HG03575 (cell line): Measurements from ENCODE around the gene BTG3.

Experiments
- ATAC-seq: cut with Tn5 transposase; IDR thresholded peaks from one replicate; pipeline ENCODE4 v1.9.1; 2021; ENCODE audit not compliant: unreplicated experiment, insufficient number of reproducible peaks, low FRiP score; ENCODE audit errors: extremely low read depth

The BTG3 gene

GRCh38 chr21:17598437-17598836 lies 14.3 kb downstream of the BTG3 start:
- ATAC-seq, result peak; percentile 57

DNA sequence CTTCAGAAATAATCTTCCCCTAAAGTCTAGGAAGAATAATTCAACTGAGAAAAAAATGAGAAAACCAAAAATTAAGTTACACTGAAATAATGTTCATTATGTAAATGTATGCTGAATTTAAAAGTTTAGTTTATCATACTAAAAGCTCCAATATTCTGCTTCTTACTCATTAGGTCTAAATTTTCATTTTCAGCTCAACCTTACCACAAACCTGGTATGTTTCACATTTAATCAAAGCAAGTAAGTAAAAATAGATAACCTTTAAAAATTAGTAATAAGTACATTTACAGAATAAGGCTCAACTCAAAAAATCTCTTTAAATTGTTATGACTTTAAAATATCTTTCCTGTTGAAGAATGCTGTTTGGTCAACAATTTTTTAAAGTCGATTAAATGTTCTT lies 15.0 kb downstream of the BTG3 start:
- ATAC-seq, result no peak

DNA sequence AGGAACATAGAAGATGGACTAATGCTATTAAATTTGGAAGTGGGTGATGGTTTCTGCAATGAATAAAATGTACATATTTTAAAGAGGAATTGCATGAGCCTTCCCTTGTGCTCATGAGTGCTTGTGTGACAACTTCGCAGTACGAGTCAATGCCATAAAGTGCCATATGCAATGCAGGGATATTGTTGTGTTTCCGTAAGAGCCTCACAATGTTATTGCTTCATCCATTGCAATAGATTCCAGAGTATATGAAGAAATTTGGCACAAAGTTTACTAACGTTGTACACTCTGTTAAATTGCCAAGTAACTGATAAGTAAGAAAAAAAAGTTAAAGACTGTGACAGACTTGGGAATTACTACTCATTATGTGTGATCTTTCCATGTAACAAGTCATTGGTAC lies 22.3 kb downstream of the BTG3 start:
- ATAC-seq, result no peak

DNA sequence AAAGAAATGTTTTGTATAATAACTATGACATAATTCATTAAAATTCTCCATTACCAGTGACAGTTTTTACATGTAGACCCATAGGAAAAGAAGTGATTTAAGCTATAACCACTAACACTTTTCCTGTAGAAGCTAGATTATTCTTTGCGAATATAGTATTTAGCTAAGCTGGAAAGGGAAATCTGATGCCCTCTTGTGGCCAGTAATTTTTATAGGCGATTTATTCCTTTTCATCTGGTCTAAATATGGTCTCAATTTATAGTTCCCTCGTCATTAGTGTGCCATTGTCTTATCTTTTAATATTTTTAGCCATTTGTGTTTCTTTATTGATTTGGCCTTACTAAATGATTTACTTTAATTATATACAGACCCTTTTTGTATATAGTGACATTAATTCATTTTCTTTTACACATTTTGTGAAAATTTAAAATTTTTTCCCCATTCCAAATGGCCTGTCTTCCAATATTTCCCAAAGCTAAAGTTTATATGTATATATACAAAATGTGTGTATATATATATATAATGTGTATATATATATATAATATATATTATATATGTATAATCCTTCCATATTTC lies 26.7 kb downstream of the BTG3 start:
- no peak for ATAC-seq

- ATAC-seq, result no peak
These were observed 28.8 kb downstream of the BTG3 start for GRCh38 chr21:17583898-17584297.

- ATAC-seq, result no peak
These were observed 32.4 kb downstream of the BTG3 start for GRCh38 chr21:17580319-17580718.

DNA sequence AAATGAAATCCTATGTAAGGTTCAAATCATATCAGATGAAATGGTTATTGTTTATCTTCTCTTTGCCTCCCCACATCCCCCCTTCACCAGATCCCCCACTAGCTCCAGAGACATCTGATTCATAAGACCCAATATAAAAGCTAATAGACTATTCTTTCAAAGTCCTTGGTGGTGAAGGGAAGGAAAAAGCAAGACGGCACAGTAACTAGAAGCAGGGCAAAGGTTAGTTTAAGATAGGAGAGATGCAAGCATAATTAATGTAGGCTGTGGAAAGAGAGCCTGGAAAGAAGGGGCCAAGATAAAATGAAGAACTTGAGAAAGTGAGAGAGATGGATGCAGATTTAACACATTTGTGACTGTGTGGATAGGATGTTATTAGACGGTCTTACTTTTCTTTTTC lies 33.8 kb downstream of the BTG3 start:
- no peak for ATAC-seq

- no peak for ATAC-seq
These were observed 34.5 kb downstream of the BTG3 start for GRCh38 chr21:17578162-17578561.

DNA sequence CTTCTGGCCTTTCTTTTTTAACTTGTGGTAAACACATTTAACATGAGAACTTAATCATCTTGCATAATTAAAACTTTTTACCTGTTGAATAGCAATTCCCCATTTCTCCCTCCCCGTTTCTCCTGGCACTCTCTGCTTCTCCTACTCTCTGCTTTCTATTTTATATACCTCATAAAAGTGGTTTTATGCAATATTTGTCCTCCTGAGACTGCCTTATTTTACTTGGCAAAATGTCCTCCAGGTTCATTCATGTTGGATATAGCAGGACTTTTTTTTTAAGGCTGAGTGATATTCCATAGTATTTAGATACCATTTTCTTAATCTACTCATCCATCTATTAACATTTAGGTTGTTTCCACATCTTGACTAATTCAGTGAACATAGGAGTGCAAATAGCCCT lies 35.0 kb downstream of the BTG3 start:
- no peak for ATAC-seq

DNA sequence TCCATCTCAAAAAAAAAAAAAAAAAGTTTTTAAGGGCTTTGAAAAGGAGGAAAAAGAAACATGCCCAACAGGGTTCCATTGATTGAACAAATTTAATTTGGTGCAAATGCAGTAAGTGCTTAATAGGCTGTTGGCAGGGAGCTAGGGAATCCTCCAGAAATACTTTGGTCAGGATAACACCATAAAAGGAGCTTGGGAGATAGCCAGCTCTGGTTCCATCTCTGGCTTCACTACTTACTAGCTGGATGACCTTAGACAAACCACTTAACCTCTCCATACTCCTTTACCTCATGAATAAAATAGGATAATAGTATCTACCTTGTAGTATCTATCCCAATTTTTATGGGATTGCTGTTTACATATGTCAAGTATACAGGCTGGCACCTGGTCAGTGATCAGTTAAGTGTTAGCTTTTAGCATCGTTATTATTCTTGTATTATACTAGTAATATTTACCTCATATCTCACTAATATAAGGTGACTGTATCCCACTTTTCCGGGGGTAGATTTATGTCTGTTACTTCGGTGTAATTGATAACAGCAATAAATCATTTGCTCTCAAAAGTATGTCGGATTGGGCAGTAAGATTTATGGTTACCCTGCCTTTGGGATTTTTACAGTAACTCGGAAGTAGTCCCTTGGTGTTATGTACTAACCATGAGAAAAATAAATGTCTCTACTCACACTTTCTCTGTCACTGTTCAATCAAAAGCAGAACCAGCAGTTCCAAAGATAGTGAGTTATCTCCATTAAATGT lies 36.4 kb downstream of the BTG3 start:
- ATAC-seq, result no peak

DNA sequence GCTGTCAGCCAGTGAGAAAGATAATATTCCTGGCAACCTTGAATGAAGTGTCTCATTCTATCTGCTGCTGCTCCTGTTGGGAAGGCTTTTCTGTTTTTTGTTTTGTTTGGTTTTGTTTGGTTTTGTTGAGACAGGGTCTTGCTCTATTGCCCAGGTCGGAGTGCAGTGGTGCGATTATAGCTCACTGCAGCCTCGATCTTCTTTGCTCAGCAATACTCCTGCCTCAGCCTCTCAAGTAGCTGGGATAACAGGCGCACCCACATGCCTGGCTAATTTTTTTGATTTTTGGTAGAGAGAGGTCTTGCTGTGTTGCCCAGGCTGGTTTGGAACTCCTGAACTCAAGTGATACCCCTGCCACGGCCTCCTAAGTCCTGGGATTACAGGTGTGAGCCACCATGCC lies 37.6 kb downstream of the BTG3 start:
- ATAC-seq, result no peak

DNA sequence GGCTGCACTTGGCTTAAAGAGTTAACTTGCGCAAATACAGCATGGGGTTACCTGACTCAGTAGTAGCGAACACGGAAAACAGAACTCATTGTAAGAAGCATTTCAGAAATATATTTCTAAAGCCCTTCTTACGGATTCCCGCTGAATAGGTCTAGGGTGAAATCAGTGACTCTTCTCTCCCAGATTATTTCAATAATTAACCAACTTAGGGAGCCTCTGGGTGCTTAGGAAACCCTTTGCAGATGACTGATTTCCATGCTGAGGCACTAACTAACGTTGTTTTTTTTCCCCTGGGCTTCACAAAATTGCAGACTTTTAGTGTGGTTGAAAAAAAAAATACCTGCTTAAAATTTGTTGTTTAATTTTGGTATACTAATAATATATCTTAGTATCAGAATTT lies 40.3 kb downstream of the BTG3 start:
- ATAC-seq, result no peak

DNA sequence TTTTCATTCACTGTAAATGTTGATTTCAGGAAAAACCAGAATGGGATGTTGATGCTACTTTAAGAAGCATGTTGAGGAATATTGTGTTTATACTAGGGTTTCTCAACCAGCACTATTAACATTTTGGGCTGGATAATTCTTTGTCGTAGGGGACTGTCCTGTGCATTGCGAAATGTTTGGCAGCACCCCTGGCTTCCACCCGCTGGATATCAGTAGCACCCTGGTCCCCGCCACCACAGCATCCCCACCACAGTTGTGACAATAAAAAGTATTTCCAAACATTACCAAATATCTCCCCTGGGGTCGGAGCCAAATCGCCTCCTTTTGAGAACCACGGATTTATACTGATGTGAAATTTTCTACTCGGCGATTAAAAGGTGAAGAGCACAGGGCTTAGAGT lies 41.9 kb downstream of the BTG3 start:
- ATAC-seq, result no peak

- no peak for ATAC-seq
These were observed 52.2 kb downstream of the BTG3 start for GRCh38 chr21:17560377-17561025.

GRCh38 chr21:17554679-17555465 lies 57.8 kb downstream of the BTG3 start:
- ATAC-seq, result no peak

GRCh38 chr21:17554120-17554519 lies 58.6 kb downstream of the BTG3 start:
- no peak for ATAC-seq

GRCh38 chr21:17552410-17552809 lies 60.3 kb downstream of the BTG3 start:
- ATAC-seq, result no peak

- ATAC-seq, result no peak
These were observed 61.9 kb downstream of the BTG3 start for GRCh38 chr21:17550671-17551308.

GRCh38 chr21:17548262-17548661 lies 64.4 kb downstream of the BTG3 start:
- no peak for ATAC-seq
